ENCODE data around the gene GSG1L.
A peak's percentile ranks its signal among the peaks of the same experiment; 100 is the strongest.
"Not testable (repeated sequence)": the region's sequence is repeated elsewhere in the genome, so short reads cannot be mapped to it uniquely, and the experiment has no call there.

Gene GSG1L

DNA sequence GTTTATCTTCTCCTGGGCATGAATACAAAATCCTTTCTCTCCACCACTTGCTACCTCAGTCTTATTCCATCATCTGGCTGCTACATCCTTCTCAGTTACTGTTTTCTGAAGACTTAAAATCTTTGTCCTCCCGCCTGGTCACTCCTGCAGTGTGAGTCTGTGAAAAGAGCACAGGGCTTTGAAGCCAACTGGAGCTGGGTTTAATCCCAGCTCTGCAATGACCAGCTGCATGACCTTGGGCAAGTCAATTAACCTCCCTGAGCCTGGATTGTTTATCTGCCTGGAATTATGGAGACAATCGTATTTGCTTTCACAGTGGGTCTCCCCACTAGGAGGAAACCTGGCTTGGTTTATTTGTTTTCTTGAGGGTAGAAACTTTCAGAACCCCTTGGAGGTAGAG is 183.2 kb downstream of the GSG1L start:
- no peak for DNase-seq

DNA sequence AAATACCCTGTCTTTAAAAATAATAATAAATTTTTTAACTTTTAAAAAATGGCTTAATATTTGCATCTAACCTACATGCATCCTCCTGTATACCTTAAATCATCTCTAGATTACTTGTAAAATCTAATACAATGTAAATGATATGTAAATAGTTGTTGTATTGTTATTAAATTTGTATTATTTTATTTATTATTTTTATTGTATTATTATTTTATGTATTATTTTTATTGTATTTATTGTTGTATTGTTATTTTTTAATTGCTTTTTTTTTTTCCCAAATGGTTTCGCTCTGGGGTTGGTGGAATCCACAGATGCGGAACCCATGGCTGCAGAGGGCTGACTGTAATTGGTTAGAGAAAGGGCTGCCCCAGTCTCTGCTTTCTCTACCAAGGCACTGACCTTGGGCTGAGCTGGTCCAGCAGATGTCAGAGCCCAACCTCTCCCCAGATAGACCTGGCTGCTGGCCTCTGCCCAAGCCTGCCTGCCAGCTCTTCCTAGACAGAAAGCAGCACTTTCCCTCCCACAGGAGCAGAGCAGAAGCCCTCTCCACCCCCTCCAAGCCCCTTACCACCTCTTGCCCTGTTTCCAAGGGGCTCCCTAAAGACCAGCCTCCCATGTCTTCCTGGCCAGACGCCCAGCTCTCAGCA is 183.8 kb downstream of the GSG1L start:
- DNase-seq: no peak

DNA sequence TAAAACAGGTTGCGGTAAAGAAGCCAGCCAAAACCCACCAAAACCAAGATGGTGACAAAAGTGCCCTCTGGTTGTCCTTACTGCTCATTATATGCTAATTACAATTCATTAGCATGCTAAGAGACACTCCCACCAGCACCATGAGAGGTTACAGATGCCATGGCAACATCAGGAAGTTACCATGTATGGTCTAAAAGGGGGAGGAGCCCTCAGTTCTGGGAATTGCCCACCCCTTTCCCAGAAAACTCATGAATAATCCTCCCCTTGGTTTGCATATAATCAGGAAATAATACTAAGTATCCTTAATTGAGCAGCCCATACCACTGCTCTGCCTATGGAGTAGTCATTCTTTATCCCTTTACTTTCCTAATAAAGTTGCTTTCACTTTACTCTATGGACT is 190.9 kb downstream of the GSG1L start:
- DNase-seq: not testable (repeated sequence)

DNA sequence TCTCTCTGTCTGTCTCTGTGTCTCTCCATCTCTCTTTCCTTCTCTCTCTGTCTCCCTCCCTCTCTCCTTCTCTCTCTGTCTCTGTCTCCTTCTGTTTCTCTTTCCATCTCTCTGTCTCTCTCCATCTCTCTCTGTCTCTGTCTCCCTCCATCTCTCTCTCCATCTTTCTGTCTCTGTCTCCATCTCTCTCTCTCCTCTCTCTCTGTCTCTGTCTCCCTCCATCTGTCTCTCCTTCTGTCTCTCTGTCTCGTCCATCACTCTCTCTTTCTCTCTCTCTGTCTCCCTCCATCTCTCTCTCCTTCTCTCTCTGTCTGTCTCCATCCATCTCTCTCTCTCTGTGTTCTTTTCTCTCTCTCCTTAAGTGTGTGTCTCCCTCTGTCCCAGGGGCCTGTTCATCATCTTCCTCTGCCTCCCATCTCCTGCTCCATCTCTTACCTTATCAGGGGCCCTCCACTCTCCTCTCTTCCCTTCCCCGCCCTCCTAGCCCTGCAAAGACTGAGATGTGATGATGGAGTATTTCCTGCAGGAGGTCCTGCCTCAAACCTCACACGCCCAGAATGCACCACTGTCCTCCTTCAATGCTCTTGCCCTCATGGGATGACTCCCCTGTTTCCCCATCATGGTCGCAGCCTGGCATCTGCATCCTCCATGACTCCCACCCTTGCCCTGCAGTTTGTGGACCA is 193.3 kb downstream of the GSG1L start:
- no peak for DNase-seq

DNA sequence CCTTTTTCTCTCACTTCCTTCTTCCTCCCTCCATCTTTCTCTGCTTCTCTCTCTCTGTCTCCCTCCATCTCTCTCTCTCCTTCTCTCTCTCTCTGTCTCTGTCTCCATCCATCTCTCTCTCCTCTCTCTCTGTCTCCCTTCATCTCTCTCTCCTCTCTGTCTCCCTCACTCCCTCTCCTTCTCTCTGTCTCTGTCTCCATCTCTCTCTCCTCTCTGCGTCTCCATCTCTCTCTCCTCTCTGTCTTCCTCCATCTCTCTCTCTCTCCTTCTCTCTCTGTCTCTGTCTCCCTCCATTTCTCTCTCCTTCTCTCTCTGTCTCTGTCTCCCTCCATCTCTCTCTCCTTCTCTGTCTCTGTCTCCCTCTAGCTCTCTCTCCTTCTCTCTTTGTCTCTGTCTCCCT is 194.1 kb downstream of the GSG1L start:
- DNase-seq: no peak

DNA sequence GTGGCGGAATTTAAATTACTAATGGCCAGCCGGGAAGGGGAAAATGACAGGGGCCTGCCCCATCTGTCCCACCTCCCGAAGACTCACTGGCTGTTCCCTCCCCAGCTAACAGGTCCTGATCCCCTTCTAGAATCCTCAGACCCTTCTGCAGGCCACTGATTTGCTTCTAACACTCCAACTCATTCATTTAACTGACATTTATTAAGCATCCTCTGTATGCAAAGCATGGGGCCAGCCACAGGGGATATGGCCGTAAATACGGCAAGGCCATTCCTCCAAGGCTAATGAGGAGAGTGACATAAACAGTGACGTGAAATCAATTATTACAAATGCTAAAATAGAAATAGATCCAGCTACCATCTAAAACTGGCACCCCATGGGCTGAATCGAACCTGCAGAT is 195.3 kb downstream of the GSG1L start:
- no peak for DNase-seq

DNA sequence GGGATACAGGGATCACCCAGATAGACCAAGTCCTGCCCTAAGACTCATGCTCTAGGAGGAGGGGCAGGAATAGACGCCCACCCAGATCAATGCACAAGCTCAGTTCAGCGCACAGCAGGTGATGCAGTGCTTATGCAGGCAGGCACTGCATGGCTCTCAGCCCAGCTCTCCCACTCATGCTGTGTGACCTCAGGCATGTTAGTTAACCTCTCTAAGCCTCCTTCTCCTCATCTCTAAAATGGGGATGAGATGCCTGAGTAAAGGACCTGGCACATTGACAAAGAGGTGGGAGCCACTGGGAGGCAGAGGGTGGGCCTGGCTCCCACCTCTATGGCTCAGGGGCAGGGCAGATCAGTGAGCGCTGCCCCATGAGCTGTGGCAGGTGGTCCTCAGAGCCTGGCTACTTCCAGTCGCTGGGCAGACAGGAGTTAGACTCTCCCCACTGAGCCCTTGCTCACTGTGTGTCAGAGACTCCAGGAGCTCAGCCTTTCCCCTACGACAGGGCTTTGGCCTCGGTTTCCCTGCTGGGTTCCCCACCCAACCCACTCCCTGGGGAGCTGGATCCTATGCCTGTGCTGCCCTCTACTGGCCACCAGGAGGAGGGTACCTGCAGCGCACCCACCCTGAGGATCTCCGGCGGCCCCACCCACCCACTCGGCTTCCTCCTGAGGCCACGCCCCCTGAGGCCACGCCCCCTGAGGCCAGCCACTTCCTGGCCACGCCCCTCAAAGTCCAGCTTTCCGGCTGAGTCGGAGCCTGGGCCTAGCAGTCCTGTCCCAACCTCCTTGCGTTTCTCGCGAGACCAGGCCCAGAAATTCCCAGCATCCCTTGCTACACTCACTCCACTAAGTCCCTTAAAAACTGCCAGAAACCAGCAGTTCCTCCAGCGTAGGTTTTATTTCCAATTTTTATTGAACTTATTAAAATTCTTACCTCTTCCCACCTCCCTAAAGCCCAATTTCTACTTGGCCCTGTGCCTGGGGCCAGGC is 196.1 kb downstream of the GSG1L start:
- DNase-seq: peak; percentile 84

DNA sequence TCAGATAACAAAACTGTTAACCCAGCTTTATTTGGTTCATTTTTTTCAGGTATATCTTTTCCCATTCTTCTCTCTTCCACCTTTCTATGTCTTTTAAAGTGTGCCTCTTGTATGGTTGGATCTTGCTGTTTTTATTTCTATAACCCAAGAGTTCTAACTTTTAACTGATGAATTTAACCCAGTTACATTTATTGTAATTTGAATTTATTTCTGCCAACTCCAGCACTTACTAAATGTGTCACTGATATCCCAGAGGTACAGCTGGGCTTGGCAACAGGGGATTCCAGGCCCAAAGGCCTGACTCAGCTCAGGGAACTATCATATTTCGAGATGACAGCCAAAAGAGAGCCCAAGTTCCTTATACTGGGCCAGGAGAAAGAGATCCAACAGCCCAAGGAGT is 200.1 kb downstream of the GSG1L start:
- DNase-seq: no peak

DNA sequence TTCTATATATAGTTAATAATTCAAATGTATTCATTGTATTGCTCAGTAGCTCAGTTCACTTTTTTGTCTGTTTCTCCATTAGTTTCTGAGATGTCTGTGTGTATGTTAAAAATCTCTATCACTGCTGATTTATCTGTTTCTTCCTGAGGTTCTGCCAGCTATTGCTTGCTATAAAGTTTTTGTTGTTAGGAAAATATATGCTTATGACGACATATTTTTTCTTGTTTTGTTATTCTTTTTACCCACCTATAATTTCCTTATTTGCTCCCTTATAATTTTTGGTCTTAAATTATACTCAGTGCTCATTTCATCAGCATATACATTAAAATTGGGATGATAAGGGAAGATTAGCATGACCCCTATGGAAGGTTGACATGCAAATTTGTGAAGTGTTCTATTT is 200.6 kb downstream of the GSG1L start:
- DNase-seq: no peak

DNA sequence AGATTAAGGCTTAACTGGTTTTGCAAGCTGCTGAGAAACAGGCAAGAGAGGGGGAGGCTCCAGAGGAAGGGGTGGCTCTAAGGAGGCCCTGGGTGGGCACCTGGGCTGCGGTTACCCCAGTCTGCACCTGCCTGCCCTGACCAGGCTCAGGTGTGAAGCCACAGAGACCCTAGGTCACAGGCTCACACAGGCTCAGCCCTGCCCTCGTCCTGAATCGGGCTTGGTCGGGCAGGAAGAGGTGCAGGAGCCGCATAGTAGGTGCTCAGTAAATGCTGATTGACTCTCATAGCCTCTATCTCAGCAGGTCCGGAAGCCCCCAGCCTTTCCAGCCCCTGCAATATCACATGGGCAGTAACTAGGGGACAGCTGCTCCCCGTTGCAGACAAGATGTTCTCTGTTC is 203.4 kb downstream of the GSG1L start:
- DNase-seq: no peak

DNA sequence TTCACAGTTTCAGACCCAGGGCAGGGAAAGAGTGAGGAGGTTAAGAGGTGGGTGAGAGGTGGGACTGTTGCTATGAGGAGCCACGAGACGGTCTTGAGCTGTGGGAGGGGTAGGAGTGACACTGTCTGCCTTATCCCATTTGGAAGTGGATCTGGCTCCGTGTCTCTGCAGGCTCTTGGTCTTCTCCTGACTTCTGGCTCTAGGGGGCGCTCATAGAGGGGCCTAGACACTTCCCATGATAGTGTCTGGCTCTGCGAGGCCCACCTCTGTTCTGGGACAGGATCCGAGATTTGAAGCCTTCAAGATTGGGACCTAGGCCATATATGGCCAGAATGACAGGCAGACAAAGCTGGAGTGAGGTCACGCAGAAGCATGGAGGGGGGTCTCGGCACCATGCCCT is 204.5 kb downstream of the GSG1L start:
- DNase-seq: no peak

DNA sequence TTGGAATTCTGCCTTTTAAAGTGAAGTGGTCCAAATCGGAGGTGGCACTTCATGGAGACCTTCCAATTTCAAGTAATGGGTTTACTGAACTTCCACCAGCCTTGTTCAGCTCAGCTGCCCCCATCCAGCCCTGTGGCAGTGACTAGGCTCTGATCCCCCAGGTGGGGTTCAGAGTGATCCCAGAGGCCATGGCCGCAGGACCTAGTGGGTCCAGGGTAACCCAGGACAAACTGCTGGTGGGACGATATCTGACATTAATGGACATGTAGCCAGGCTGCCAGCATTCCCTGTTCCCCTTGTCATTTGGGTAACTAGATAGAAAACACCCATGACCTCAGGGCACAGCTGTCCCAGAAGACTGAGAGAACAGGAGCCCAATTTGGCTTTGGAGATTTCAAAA is 209.9 kb downstream of the GSG1L start:
- DNase-seq: no peak

DNA sequence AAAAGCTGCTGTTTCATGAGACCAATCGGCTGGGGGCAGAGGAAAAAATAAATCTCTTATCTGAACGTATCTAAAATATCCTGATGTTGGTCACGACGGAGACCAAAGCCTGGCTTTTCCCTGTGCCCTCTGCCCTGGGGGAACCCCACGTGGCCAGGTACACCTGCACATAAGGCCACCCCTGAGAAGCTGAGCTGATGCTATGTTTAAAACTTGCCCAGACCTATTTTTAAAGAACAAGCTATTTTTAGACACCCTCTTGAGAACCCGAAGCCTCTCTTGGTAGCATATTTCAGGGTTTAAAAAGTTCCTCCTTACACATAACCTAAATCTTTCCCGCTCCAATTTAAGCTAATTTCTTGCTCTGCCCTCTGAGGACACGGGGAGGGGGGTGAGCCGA is 210.4 kb downstream of the GSG1L start:
- no peak for DNase-seq

DNA sequence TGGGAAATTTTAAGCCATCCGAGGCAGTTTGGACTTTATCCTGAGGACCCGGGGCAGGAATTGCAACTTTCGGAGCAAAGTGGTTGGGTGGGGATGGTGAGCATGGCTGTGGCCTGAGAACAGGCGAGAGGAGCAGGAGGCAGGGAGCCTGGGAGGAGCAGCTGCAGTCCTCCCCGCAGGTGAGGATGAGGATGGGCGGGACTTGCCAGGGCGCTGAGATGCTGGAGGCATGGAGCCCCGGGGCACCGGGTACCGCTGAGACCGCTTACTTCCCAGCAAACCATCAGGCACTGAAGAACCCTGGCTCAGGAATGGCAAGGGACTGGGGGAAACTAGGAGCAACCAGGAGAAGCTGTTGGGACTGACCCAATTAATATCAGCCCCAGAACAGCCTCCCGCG is 210.8 kb downstream of the GSG1L start:
- no peak for DNase-seq

DNA sequence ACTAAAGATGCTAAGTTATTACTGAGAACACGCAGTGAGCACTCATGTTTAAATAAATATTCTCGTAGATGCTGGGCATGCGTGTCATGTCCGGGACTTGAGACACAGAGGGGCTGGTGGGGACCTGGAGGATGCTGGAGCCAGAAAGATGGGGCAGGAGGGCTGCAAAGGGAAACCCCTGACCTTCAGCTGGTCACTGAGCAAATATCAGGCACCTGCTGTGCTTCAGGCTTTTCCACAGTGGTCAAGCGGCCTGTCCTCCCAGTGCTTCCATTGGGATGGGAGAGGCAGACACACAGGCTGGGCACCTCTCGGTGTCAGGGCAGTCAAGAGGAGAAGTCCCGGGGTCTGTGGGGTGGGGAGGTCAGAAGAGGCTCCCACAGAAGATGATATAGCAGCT is 211.4 kb downstream of the GSG1L start:
- no peak for DNase-seq

DNA sequence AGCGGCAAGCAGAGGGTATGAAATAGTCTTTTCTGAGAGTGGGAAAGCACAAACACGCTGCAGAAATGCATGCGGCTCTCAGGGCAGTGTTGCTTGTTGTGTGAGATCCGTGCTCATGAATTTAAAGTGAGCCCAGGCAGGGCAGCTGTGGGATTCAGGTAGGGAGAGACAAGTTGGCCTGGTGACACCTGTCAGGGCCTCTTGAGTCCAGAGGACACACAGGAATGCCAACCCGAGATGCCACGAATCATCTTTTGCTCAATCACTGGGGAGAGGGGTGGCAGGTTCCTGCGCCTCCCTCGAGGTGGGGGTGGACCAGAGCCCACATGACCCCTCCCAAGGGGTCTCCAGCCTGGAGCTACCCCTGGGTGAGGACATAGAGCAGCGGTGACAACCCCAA is 211.9 kb downstream of the GSG1L start:
- no peak for DNase-seq

DNA sequence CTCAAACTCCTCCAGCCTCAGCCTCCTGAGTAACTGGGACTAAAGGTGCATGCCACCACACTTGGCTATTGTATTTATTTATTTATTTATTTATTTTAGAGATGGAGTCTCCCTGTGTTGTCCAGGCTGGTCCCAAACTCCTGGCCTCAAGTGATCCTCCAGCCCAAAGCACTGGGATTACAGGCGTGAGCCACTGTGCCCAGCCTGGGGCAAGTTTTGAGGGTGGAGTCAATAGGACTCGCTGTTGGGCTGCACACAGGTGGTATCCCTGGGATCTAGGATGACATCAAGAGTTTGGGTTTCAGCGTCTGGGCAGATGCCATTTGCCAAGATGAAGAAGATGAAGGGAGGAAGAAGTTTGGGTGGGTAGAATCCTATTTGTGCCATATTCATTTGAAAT is 213.9 kb downstream of the GSG1L start:
- DNase-seq: no peak

DNA sequence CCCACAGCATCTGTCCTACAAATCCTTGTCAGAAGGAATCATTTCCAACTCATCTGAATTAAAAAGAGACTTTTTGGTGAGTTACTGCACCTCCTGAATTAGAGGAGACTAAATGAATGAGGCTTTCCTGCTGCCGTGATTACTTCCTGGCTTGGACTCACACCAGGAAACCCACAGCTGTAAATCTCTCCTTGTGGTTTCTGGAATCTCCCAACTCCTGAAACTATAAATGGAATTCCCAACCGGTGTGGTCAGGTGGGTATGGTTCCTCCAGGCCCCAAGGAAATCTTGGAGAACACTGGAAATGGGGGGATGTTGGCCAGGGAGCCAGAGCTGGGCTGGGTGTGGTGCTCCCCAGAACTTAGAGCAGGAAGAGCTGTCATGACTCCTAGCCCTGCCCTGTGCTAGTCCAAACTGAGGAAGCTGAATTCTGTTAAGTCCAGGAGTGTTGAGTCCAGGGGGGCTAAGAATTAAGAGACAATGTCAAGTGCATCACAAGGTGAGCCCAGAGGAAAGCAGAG is 216.4 kb downstream of the GSG1L start:
- peak; percentile 5 for DNase-seq

DNA sequence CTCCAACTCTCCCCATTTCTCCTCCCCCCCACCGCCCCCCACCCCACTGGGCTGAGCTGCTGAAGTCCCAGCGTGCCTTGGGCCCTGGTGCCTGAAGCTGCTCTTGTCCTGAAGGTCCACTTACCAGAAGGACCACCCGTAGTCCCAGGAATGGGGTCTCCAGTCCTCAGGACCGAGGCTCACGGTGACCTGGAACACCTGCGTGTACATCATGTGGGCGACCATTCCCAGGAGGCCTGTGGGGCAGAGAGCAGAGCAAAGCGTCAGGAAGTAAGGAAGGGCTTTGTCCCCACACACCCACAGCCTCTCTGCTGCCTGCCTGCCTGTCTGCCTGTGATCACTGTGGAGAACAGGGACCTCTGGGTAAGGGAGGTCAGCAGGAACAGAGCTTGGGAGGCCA is 218.7 kb downstream of the GSG1L start:
- no peak for DNase-seq

DNA sequence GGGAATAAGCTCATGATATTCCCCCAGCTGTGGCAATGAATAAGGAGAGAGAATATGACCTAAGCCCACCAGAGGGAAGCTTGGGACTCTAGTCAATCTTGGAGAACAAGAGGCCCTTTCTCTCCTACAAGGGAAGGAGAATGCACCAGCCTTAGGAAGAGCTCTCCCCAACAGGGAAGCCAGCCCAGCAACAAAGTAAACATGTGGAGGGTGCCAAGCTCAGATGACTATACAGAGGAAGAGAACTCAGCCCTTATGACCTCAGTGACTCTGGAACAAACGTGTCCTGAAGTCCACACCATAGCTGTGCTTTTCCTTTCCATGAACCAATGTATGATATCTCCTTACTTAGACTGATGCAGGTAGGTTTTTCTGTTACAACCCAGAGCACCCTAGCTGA is 219.7 kb downstream of the GSG1L start:
- no peak for DNase-seq

DNA sequence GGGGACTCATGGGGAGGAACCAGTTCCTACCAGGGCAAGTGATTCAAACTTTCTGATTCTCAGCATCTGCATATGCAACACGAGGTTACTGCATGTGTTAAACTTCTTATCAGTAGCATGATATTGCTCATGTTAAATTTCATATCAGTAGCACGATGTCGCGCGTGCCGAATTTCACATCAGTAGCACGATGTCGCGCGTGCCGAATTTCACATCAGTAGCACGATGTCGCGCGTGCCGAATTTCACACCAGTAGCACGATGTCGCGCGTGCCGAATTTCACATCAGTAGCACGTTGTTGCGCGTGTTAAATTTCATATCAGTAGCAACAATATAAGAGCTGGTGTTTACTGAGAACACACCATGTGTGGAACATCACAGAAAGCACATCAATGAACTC is 221.6 kb downstream of the GSG1L start:
- DNase-seq: no peak

DNA sequence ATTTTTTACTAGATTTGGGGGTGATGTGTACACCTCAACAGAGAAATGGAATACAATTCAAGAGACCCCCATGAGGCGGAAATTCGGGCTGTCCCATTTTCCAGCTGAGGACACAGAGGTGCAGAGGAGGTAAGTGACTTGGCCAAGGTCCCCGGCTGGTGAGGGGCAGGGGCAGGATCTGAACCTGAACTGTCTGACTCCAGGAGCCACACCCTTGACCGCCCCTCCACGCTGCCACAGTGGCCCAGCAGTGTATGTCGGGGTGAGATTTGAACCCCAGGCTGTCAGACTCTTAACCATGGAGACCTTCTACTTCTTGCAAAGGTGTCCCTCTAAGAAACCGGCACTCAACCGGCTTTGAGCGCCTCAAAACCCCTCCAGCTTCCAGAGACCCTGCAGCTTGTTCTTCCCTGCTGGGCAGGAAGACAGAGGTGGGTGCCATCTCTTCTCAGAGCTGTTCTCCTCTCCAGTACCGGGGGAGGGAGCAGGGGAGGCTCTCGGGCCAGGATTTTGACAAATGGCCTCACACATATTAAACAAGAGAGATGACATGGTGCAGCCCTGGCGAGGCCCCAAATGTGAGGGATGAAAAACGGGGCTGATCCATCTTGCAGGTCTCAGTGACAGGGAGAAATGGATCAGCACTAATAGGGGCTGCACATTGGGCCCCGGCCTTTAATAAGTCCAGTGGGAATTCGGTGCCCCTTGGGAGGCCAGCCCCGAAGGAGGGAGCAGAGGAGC is 222.3 kb downstream of the GSG1L start:
- no peak for DNase-seq
